CD4-positive, alpha-beta T cell treated with Interleukin-17A for 1 hour (primary cell): ENCODE results near the gene RCC2.

Source experiments
- DNase-seq: peaks from one replicate; pipeline ENCODE4 v3.0.0-alpha.2; 2020

Gene RCC2

DNA sequence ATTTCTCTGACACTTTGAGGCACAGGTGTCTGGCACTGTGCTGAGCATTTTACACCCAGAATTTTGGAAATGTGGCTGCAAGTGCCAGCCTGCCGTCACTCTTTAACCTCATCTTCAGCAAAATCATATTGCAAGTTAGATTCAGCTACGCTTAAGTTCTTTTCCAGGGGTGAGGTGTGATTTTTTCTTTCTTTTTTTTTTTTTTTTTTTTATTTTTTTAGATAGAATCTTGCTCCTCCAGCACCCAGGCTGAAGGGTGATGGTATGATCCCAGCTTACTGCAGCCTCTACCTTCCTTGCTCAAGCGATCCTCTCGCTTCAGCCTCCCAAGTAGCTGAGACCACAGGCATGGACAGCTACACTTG is 2.5 kb upstream of the RCC2 start:
- DNase-seq: no peak

DNA sequence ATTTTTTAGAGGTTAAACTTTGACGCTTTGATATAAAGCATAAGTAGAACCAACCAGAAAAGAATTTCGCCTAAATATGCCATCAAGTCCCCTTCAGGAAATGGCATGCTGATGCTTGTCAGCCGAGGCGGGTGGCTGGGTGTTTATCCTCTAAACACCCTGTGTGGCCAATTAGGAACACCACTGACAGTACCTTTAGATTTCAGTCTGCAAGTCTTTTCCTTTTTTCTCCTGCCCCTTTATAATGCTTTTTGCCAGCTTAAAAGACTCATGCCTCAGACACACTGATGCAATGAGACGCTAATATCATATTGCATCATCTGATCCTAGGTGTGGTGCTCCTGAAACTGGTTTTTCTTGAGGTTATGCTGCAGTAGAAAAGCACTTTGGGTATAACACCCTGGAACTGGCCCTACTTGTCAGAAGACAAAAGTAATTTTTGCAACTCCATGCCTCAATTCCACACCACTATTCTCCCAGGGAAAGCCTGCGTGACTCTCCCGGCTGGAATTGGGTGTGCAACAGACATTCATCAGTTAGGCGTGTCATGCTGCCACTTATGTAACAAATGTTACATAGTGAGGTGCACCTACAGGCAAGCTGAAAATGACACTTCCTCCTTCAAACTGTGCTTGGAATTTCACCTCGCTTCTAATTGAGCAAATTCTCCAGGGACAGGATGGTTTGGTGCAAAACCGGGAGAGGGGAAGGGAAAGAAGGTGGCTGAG is 2.0 kb upstream of the RCC2 start:
- no peak for DNase-seq

DNA sequence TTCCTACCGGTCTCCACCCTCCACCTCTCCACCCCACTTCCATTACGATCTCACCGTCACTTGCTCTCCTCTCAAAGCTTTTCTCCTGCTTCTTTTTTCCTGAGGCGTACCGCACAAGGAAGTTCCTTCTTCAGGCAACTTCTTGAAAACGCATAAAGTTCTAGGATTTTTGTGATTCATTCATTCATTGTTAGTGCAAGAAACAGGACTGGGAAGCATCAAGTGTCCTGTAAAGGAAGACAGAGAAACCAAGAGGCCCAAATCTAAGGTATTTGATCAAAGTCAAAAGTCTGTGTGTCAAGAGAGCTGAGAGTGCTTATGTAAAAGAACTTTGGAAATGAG is 1.3 kb upstream of the RCC2 start:
- DNase-seq: no peak

DNA sequence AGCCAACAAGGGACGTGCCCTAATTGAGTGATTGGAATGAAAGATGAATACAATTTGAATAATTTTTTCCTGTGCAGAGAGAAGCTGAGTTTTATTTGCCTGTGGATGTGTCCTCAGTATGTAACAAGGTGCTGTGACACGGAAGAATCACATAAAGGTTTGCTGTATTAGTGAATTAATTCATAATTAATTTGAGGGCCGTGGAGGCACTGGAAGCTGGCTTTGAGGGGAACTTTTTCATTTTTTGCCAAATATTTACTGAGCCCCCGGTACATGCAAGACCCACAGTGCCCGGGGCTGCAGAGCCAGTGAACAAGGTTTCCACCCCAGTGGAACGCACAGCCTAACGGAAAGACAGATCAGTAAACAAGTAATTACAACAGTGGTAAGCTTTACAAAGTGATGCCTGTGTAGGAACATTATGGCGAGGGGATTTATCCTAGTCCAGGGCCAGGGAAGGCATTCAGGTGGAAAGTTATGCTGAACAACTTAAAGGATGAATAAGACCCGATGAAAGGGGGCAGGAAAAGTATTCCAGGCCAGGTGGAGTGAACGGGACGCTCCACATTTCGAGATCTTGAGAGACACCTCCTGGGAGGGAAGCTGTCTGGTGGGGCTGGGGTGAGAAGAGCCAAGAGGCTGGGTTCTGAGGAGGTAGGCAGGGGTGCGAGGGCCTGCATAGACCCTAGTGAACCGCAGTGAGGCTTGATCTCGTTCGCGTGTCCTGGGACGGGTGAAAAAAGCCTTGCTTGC is 773 bp upstream of the RCC2 start:
- no peak for DNase-seq

DNA sequence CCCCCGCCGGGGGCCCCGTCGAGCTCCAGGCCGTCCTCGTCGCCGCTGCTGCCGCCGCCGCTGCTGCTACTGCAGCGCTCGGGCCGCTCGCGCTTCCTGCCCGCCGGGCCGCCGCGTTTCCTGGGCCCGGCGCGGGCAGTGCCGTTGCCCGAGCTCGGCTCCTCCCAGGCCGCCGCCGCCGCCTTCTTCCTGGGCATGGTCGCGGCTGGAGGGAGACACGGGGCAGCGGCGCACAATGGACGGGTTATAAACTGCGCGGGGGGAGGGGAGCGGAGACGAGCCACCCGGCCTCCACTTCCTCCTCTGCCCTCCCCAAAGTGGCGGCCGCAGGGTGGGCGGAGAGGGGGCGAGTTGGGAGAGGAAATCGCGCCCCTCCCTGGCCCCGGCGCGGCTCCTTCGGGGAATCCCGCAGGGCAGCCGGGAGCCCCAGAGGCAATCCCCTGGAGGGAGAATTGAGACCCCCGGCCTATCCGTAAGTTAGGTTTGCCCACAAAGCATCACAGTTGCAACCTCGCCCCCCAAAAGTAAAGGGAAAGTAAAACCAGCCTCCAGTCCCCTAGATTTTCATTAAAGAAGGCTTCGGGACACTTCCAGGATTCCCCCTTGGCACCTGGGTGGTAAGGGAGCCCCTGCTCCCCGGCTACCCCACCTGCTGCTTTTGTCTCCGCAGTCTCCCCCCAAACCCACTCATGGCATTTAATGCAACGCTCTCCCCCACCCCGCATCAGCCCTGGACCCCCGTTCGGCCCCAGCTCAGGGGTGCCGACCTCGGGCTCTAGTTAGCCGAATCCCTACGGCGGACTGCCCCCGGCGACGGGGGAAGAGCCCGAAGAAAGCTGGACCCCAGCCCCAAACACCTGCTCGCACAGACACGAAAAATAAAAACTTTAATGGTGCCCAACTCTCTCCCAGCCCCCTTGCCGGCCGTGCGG is 893 bp downstream of the RCC2 start:
- DNase-seq: peak; percentile 76

DNA sequence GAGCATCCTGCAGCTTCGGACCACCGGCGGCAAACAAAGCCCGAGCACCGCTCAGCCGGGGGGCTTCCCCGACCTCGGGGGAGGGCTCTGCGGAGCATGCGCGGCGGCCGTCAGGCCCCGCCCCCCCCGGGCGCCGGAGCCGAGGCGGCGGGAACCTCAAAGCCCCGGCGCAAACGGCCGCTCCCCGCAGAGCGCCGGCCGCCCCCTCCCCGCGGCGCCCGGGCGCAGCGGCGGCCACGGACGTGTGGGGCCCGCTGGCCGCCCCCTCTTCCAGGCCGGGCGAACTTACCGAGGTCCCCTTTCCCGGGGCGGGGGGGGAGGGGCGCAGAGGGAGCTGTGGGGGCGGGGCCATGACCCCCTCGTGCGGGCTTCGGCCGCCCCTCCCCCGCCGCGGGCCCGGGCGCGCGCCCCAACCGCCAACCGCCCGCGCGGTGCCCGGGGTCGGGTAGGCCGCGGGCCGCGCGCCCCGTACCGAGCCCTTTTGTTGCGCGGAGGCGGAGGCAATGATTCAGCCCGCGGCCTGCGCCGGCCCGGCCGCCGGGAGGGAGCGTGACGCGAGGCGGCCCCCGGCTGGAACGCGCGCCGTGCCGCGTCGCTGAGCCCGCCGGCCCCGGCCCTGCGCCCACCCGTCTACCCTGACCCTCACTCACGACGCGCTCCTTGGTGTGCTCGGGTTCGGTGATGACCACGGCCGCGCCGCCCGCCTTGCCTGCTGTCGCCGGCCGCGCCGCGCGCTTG is 1.7 kb downstream of the RCC2 start:
- peak; percentile 58 for DNase-seq

DNA sequence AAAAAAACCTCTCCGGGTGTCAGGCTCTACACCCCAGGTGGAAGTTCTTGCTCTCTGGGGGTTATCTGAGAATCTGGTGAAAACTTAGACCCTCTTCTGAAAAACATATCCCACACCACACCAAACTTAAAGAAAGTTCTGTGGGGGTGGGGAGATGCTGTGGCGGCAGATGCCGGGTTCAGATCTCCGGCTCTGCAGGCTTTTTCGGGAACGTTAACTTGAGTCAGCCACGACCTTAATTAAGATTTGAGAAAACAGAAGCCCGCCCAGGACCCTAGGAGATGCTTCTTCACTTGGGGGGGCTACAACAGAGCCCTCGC is 2.3 kb downstream of the RCC2 start:
- no peak for DNase-seq

DNA sequence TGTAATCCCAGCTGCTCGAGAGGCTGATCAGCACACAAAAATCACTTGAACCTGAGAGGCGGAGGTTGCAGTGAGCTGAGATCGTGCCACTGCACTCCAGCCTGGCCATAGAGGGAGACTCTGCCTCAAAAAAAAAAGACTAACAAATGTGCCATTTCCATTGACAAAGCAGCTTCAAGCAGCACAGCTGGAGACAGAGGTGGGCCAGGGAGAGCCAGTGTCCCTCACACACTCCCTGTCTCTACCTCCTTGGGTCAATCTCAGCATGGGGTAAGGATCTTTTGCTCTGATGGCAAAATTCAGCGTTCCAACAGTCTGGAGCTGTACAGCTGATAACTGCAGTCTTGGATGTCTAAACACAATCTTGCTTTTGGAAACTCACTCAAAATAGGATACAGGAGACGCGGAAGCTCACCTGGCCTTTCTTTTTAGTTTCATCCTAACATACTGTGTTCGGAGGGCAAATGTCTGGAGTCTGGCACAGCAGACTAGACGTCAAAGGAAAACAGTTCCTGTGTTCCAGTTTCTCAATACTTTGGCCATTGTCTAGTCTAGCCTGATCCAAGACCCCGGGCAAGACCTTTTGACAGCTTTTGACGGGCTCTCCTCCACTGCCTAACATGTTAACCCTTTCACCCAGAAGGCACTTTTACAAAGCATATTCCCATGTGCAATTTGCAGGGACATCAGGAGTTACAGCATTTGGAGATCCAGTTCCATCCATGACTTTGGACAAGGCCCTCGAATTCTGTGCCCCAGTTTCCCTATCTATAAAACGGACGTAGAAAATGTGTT is 2.9 kb downstream of the RCC2 start:
- DNase-seq: no peak

DNA sequence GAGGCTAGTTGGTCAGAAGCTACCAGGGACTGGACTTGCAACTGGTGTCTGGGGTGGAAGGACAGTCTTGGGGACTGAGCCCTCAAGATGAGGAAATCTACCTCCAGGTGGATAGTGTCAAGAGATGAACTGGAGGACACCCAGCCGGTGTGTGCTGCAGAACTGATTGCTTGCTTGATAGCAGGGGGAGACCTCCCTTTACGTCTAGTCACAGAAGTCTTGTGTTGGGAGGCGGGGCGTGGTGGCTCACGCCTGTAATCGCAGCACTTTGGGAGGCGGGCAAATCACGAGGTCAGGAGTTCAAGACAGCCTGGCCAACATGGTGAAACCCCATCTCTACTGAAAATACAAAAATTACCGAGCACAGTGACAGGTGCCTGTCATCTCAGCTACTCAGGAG is 4.9 kb downstream of the RCC2 start:
- DNase-seq: no peak

DNA sequence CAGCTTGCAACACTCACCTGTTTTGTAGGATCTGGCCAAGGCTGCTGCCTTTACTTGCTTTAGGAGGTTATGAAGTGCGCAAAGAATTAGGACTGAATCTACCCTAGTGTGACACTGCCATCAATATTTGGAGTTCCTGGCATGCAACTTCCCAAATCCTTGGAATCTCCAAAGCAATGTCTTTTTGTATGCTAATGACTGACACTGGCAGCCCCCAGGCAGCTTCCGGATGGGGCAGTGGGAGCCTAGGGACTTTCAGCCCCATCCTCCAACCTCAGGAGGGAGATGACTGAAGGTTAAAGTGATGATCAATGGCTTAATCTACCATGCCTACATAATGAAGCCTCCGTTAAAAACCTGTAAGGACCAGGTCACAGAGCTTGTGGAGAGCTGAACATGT is 5.5 kb downstream of the RCC2 start:
- DNase-seq: no peak

DNA sequence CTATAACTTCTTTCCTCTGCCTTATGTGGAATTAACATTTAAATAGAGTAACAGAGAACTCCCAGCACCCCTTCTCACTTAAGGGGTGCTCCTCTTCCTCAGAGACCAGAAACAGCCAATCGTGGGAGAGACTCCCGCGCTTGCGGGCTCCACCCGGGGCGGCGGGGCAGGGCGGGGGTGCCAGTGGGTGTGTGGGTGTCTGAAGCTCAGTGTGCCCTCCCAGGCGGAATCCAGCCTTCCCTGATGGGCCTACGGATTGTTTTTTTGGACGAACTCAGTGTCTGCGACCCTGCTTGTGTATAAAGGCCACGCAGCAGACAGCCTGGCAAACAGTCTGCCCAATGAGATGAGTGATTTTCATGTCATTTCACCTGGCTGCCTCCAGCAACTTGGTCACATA is 6.2 kb downstream of the RCC2 start:
- DNase-seq: no peak

DNA sequence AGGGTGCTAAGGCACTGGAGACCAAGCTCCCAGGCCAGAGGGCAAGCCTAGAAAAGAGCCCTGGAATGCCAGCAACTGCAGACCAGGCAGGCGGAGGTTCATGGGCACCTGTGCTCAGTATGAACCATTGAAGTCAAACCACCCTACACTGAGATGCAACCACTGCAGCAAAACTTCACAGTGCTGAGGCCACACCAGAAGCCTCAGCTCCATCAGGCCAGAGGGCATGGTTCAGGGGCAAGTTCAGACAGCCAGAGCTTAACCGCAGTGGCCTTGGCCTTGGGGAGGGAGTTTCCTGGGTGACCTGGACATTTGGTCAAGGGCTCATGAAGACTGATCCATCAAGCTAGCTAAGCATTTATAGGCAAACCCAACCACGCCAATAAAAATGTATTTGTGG is 7.1 kb downstream of the RCC2 start:
- no peak for DNase-seq

DNA sequence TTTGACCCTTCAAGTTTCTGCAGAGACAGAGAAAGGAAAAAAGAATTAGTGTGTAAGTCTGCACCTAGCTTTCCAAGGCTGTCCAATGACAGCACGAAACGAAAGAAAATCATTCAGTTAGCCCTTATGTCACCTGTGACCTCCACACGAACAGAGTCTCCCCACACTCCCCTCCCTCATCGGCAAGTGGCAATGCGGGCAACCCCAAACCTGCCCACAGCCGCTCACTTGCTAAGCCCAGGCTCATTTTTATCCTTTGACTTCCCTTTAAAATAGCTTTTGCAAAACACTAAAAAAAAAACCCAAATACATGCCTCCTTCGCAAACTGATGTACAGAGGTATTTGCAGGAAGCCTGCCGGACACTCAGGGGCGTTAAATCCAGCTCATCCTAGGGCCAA is 10.3 kb downstream of the RCC2 start:
- no peak for DNase-seq

DNA sequence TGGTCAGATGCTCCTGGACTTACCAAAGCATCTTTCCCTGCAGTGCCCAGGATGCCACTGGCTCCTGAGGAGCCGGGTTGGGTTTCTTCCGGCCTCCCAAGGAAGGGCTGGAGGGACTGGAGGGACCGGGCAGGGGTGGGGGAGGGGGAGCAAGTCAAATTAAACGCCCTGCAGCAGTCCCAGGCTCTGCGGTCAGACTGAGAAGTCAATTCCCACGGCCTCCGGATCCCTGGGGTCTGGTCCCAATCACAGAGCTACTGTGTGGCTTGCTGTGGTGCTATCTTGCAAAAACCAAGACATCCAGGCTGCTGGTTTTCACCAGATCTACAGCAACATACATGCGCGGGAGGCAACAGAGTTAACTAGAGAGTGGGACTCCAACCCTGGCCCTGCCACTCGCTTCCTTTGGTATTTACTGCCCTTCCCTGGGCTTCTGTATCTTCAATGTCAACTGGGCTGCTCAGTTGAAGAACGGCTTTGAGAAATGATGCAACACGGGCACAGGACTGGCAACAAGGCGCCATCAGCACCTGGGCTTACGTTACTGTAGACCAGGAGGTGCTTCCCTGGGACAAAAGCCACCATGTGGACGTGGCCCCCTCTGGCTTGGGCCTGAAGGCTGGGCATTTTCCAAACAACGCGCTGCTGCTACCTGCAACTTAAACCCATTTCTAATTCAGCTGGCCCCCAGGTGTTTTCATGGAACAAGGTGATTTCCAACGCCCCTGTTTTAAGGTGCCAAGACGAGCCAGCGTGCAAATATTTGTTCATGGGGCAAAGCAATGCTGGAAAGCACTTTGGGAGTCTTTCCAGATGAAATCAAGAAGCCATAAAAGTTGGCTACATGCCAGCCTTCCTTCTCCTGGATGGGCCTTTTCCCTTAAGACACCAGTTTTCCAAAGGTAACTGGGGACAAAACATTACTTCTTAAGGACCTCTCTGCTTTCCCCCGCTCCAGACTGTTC is 11.5 kb downstream of the RCC2 start:
- DNase-seq: no peak

DNA sequence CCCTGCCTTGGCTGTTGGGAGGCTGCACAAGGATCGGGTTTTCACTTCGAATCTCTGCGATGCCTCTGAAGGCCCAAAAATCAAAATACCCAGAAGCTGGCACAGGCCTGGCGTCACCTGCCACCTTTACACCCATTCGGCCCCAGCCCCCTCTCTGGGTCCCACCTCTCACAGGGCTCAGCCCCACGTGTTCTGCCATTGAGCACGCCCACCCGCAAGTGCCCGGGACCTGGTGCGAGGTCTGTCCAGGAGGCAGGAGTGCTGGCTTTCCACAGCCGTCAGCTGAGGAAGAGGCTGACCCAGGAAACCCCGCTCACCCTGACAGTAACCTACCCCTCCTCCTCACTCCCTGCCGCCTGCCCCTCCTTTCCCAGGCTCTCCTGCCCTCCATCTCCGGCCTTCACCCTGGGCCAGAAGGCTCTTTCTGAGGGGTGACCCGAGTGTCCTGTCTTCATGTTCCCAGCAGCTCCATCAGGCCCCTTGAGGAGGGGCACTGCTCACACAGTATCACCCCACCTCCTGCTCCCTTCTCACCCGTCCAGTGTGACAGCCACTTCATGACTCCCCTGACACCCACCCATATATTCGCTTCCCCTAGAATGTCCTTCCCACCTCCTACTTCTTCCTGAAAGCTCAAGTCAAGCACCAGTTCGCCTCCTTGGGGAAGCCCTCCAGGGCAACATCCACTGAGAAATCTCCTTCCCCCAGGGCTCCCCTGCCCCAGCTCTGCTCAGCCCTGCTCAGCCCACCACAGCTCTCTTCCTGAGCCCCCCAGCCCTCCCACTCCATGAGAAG is 13.5 kb downstream of the RCC2 start:
- no peak for DNase-seq

DNA sequence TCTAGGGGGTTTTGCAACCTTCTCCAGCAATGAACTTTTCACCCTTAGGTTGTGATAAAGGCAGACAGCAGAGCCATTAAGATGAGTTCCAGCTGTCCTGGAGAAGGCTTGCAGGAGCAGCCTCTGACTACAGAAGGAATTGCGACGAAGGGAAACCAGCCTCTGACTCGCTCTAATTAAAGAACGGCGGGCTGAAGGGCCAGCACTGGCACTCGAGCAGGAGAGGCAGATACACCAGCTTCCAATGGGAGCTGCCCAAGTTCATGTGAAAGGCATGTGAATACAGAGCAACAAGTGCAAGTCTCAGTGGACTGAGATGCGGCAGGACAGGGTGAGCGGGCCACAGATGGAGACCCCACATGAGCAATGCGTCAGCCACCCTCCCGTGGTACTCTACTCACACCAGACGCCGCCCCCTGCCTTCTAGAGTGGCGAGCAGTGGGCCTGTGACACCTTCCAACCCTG is 15.7 kb downstream of the RCC2 start:
- DNase-seq: no peak

DNA sequence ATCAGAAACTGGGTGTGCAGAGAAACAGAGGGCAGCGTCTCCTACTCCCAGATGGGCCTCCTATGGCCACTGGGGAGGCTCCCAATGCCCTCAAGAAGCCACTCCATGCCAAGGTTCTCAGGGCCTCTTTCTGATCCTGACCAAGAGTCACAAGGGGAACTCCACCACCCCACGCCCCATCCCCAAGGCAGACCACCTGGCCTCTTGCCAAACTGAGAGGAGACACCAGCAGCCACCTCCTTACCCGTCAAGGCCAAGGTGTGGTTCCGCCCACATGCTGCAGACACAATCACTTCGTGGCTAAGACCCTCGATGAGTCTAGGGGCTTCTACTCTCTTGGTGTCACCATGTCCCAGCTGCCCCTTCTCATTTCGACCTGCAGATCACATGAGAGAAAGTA is 17.0 kb downstream of the RCC2 start:
- DNase-seq: no peak

DNA sequence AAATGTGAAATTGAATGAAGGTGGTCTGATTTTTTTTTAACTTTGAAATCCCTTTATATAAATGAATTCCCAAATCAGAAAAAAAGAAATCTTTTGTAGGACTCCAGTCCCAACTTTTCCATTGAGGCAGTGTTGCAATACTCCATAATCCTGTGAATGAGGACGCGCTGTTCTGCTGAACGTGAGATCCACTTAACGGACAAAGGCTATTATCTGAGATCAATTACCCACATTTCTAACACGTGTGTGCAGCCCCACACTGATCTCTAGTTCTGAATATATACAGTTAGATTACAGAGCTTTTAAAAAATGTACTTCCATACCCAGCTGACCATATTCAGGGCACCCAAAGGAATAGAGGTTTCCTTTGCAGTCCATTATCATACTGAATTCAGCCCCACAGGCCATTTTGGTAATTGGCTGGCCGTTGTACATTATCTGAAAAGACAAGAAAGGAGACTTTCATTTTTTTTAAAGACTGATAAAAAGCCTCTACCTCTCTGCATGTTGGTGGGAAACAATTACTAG is 19.0 kb downstream of the RCC2 start:
- no peak for DNase-seq

DNA sequence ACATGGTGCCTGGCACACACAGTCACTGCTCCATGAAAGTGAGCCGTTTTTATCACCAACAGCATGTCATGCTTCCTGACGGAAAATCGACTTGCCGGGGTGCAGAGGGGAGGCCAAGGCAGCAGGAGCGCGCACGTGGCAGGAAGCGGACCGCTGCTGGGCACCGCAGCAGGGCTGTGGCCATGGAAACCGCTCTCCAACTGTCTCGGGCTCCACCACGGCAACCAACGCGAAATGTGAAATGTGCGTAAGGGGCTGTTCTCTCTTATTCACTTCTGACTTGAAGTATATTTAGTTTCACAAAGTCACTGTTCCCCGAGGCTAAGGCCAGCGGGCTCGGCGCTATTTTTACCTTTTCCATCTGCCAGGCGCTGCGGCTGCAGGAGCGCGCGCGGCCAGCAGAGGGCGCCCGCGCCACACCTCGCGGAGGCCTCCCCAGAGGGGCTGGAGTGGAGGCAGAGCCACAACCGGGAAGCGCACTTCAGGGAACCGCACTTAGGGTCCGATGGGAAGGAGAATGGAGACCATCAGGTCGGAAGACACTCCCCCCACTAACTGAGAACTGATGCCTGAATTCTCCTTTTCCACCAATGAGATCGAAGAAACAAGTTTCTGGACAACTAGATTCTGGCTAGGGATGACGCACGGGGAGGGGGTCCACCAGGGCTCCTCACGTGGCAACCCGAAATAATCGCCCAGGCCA is 19.7 kb downstream of the RCC2 start:
- DNase-seq: peak; percentile 69
